Fibroblast of lung (primary cell): ENCODE data around the gene BMPR1A. TPM values are rescaled to one million over a fixed set of nuclear protein-coding genes. Genes with fewer than 3 reads are reported as not detected.
A peak's percentile ranks its signal among the peaks of the same experiment; 100 is the strongest.

Experiments
- DNase-seq, 2 donors: peaks; one replicate each; pipeline versions ENCODE4 v3.0.0 to v3.0.0-alpha.2; 2010; ENCODE audit warnings: low read depth in 2 of 2
- H2AFZ ChIP-seq: 2 replicates; pipeline ENCODE4 v1.5.1; 2012; ENCODE audit warnings: low read length, control low read depth, inconsistent platforms
- H3K27ac ChIP-seq: 2 replicates; pipeline ENCODE4 v1.5.1; 2011; ENCODE audit warnings: low read length, control low read depth; ENCODE audit not compliant: insufficient read depth
- H3K27me3 ChIP-seq: 2 replicates; pipeline ENCODE4 v1.5.1; 2011; ENCODE audit warnings: mild to moderate bottlenecking, low read length; ENCODE audit not compliant: control insufficient read depth, insufficient read depth
- H3K36me3 ChIP-seq: 2 replicates; pipeline ENCODE4 v1.5.1; 2011; ENCODE audit warnings: low read length; ENCODE audit not compliant: control insufficient read depth, insufficient read depth
- H3K4me1 ChIP-seq: 2 replicates; pipeline ENCODE4 v1.5.1; 2011; ENCODE audit warnings: low read length; ENCODE audit not compliant: control insufficient read depth, insufficient read depth; ENCODE audit errors: extremely low read depth
- H3K4me2 ChIP-seq: 2 replicates; pipeline ENCODE4 v1.5.1; 2011; ENCODE audit warnings: low read length, control low read depth; ENCODE audit not compliant: insufficient read depth; ENCODE audit errors: extremely low read depth
- H3K4me3 ChIP-seq, 4 experiments: fragments of 200-600 bp in 1 of 4; sonication (generic) in 1 of 4; replicated peaks in 1 of 4; 2 replicates each; pipeline ENCODE4 v1.5.1; 2011 to 2016; ENCODE audit warnings: low read length in 4 of 4, low read depth in 3 of 4, mild to moderate bottlenecking in 3 of 4, control low read depth in 2 of 4, inconsistent platforms in 1 of 4, mixed read lengths in 1 of 4; ENCODE audit not compliant: insufficient read depth in 1 of 4; ENCODE audit errors: control extremely low read depth in 1 of 4
- H3K79me2 ChIP-seq: 2 replicates; pipeline ENCODE4 v1.5.1; 2012; ENCODE audit warnings: mild to moderate bottlenecking, low read length, inconsistent platforms; ENCODE audit not compliant: control insufficient read depth, insufficient read depth
- H3K9ac ChIP-seq: 2 replicates; pipeline ENCODE4 v1.5.1; 2011; ENCODE audit warnings: mild to moderate bottlenecking, low read length, control low read depth; ENCODE audit not compliant: insufficient read depth
- H3K9me3 ChIP-seq: 2 replicates; pipeline ENCODE4 v1.5.1; 2012; ENCODE audit warnings: low read depth, low read length; ENCODE audit not compliant: control insufficient read depth, insufficient read depth
- H4K20me1 ChIP-seq: 2 replicates; pipeline ENCODE4 v1.5.1; 2011; ENCODE audit warnings: low read length; ENCODE audit not compliant: control insufficient read depth, insufficient read depth; ENCODE audit errors: extremely low read depth
- EZH2 ChIP-seq: IDR thresholded peaks from 2 replicates; pipeline ENCODE4 v1.5.1; 2012; ENCODE audit warnings: low read length, control low read depth, mild to moderate bottlenecking; ENCODE audit errors: missing control alignments
- polyA plus RNA-seq, 2 donors: library from polyadenylated mRNA; depleted of rRNA in 1 of 2; stranded (reverse) in 1 of 2; unstranded in 1 of 2; fragments of >200 nt; gene quantifications; 2 replicates each; pipeline ENCODE4 v1.2.1, GENCODE V29; 2011 to 2012; ENCODE audit warnings: missing spikeins in 1 of 2
- total RNA-seq: library from RNA; depleted of rRNA; stranded (reverse); fragments of >200 nt; gene quantifications from 2 replicates; pipeline ENCODE4 v1.2.1, GENCODE V29; 2014
- TF ChIP-seq, protein P1 (sequence below), 2 donors: IDR thresholded peaks in 1 of 2; conservative IDR thresholded peaks in 1 of 2; 1 replicate in 1 of 2; 2 replicates in 1 of 2; pipeline ENCODE4 v1.5.1; 2011 to 2012; ENCODE audit warnings: low read length in 2 of 2, control low read depth in 1 of 2, inconsistent platforms in 1 of 2, low read depth in 1 of 2, mild to moderate bottlenecking in 1 of 2

The BMPR1A gene
- total and polyA plus RNA-seq, 2 donors (not counting 1 experiment from before 2014, with no cell fraction given): 52.8 to 61.8 TPM

DNA sequence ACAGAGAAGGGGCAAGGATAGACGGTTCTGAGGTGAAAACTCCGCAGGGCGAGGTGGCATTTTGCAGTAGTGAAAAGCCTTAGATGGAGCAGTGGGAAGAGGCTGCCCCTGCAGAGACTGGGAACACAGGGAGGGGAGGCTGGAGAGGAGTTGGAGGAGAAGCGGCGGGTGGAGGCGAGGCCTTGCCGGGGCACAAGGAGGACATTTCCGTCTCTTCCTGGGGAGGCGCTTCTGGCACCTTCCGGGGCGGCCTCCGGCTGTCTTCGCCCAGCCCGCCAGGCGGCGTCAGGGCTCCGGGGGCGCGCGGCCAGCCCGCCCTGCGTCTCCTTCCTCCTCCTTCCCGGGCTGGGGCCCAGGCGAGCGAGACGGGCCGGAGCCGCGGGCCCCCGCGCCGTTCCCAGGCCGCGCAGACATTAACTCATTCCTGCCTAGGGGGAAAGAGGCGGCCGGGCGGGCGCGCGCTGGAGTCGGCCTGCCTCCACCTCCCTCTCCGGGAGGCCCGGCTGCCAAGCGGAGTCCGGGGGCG, 45.4 kb upstream of the BMPR1A start:
- Histone ChIP-seq H3K79me2 (no peaks in the 10 kb centered on the region), H3K27ac (peak overlapping the region; percentile 73), H3K4me2 (peak overlapping the region; percentile 75), H3K4me1 (no peaks in the 10 kb centered on the region), H3K36me3 (no peaks in the 10 kb centered on the region), H3K9me3 (no peaks in the 10 kb centered on the region), H3K4me3 (peak overlapping the region; percentile 14 to 67 (median 48)), H3K27me3 (no peaks in the 10 kb centered on the region), H2AFZ (peak overlapping the region; percentile 100), H4K20me1 (no peaks in the 10 kb centered on the region), H3K9ac (peak overlapping the region; percentile 77)
- peak; percentile 86 to 87 for DNase-seq
- TF ChIP-seq, protein P1, sequence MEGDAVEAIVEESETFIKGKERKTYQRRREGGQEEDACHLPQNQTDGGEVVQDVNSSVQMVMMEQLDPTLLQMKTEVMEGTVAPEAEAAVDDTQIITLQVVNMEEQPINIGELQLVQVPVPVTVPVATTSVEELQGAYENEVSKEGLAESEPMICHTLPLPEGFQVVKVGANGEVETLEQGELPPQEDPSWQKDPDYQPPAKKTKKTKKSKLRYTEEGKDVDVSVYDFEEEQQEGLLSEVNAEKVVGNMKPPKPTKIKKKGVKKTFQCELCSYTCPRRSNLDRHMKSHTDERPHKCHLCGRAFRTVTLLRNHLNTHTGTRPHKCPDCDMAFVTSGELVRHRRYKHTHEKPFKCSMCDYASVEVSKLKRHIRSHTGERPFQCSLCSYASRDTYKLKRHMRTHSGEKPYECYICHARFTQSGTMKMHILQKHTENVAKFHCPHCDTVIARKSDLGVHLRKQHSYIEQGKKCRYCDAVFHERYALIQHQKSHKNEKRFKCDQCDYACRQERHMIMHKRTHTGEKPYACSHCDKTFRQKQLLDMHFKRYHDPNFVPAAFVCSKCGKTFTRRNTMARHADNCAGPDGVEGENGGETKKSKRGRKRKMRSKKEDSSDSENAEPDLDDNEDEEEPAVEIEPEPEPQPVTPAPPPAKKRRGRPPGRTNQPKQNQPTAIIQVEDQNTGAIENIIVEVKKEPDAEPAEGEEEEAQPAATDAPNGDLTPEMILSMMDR (conservative IDR thresholded peaks at IDR 0.05 in 1 of 2, IDR thresholded peaks at IDR 0.05 in 1 of 2; ENCODE audit: low read depth in 1 of 2, low read length in 2 of 2): peak; percentile 59 to 75
- no peak for TF ChIP-seq EZH2

DNA sequence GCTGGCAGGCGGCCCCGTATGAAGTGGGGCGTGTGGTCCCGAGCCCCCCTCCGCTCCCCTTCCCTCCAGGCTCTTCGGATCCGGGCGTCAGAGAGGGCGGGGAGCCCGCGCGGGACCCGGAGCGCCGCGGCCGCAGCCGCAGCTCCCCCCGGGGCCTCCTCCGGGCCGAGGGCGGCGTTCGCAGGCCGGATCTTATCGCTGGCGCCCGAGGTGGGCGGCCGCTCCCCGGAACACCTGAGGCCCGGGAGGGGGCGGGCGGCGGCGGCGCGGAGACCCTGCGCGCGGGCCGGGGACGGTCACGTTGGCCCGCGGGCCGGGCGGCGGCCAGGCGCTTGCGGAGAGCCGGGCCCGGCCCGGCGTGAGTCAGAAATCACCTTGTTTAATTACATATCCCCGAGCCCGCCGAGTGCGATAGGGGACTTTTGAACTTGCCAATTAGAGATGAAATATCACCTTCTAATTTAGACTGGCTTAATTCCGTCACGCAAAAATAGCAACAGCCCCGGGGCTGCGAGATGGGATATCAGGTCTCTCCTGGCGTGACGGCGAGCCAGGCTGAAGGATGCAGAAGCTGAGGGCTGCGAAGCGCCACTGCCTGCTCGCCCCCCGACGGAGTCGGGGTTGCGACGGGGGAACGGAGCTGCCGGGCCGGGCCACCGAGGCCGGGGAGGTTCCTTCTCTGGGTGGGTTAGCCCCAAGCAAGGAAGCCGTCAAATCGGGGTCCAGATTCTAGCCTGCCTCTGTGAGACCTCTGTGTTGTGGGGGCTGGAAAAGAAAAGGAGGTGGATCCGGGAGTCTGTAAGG, 44.7 kb upstream of the BMPR1A start:
- no peaks in the 10 kb centered on the region for H3K4me1 ChIP-seq
- no peaks in the 10 kb centered on the region for H3K36me3 ChIP-seq
- peak overlapping the region; percentile 88 for H2AFZ ChIP-seq
- H3K9ac ChIP-seq: peak overlapping the region; percentile 77
- peak overlapping the region; percentile 48 to 67 (median 56) for H3K4me3 ChIP-seq
- peak; percentile 43 to 49 for DNase-seq
- no peaks in the 10 kb centered on the region for H3K79me2 ChIP-seq
- H3K27me3 ChIP-seq: no peaks in the 10 kb centered on the region
- H4K20me1 ChIP-seq: no peaks in the 10 kb centered on the region
- H3K27ac ChIP-seq: peak overlapping the region; percentile 73
- no peaks in the 10 kb centered on the region for H3K9me3 ChIP-seq
- TF ChIP-seq, protein P1 (conservative IDR thresholded peaks at IDR 0.05 in 1 of 2, IDR thresholded peaks at IDR 0.05 in 1 of 2; ENCODE audit: low read depth in 1 of 2, low read length in 2 of 2): no peak
- no peak for TF ChIP-seq EZH2
- H3K4me2 ChIP-seq: peak overlapping the region; percentile 40

GRCh38 chr10:86712317-86712707, 44.1 kb upstream of the BMPR1A start:
- Histone ChIP-seq H3K4me3 (peak overlapping the region; percentile 48 to 67 (median 56)), H3K9me3 (no peaks in the 10 kb centered on the region), H3K79me2 (no peaks in the 10 kb centered on the region), H3K4me2 (peak overlapping the region; percentile 30), H3K9ac (peak overlapping the region; percentile 64), H2AFZ (peak overlapping the region; percentile 88), H3K36me3 (no peaks in the 10 kb centered on the region), H4K20me1 (no peaks in the 10 kb centered on the region), H3K4me1 (no peaks in the 10 kb centered on the region), H3K27ac (peak overlapping the region; percentile 66), H3K27me3 (no peaks in the 10 kb centered on the region)
- DNase-seq: peak; percentile 36 to 42
- TF ChIP-seq, protein P1 (conservative IDR thresholded peaks at IDR 0.05 in 1 of 2, IDR thresholded peaks at IDR 0.05 in 1 of 2; ENCODE audit: low read depth in 1 of 2, low read length in 2 of 2): no peak
- no peak for TF ChIP-seq EZH2
